Aorta (tissue), 5 donors: ENCODE measurements around the gene DNAH11. TPM values are rescaled to one million over a fixed set of nuclear protein-coding genes. Genes with fewer than 3 reads are reported as not detected.

Experiments used
- ATAC-seq: fragments of 200-7000 bp; cut with Tn5 transposase; one replicate; pipeline ENCODE4 v1.9.1; 2022; ENCODE audit warnings: moderate library complexity; ENCODE audit not compliant: low FRiP score
- DNase-seq, 2 donors: peaks; one replicate each; pipeline ENCODE4 v3.0.0-alpha.2; 2020
- H3K27ac ChIP-seq, 2 donors: one replicate each; pipeline ENCODE4 v1.5.1; 2013; ENCODE audit warnings: low read length in 2 of 2, mild to moderate bottlenecking in 2 of 2, moderate library complexity in 2 of 2, control low read depth in 1 of 2, inconsistent platforms in 1 of 2, low read depth in 1 of 2
- H3K27me3 ChIP-seq, 2 donors: one replicate each; pipeline ENCODE4 v1.6.1; 2013; ENCODE audit warnings: control low read depth in 1 of 2, low read length in 1 of 2, mild to moderate bottlenecking in 1 of 2, moderate library complexity in 1 of 2; ENCODE audit not compliant: insufficient read depth in 2 of 2, control insufficient read depth in 1 of 2
- H3K36me3 ChIP-seq, 2 donors: one replicate each; pipeline ENCODE4 v1.6.1; 2013; ENCODE audit warnings: control low read depth in 1 of 2, low read length in 1 of 2, mild to moderate bottlenecking in 1 of 2; ENCODE audit not compliant: insufficient read depth in 2 of 2, control insufficient read depth in 1 of 2
- H3K4me1 ChIP-seq, 2 donors: one replicate each; pipeline ENCODE4 v1.6.1; 2013; ENCODE audit warnings: low read length in 2 of 2, control low read depth in 1 of 2, mild to moderate bottlenecking in 1 of 2, moderate library complexity in 1 of 2; ENCODE audit not compliant: insufficient read depth in 2 of 2, control insufficient read depth in 1 of 2
- H3K4me3 ChIP-seq, 2 donors: one replicate each; pipeline ENCODE4 v1.5.1; 2013; ENCODE audit warnings: low read length in 2 of 2, control low read depth in 1 of 2, mild to moderate bottlenecking in 1 of 2
- H3K9me3 ChIP-seq: one replicate; pipeline ENCODE4 v1.6.1; 2013; ENCODE audit warnings: mild to moderate bottlenecking, low read length; ENCODE audit not compliant: control insufficient read depth
- WGBS, 2 donors: extraction: QIAGEN DNeasy Blood & Tissue Kit; methylation state at CpG; one replicate each; pipeline ENCODE4 v1.1.7; 2013; 5-methylcytosine and 5-hydroxymethylcytosine counted together
- intact Hi-C, 2 donors: fragments of 100-400 bp; cut with DNase I; formaldehyde crosslinking; loops; one replicate each; pipeline versions ENCODE4 v1.14.2 to v1.15.0; 2022
- polyA plus RNA-seq, 2 donors: library from polyadenylated mRNA; stranded (reverse); fragments of 200-250 nt; gene quantifications; one replicate each; pipeline ENCODE4 v1.2.3, GENCODE V29; 2013
- total RNA-seq, 2 donors: library from RNA; stranded (reverse); fragmentation: NEBNext Ultra II Directional; extraction: Animal tissue kit (Norgen Biotek cat#: 25700); gene quantifications; one replicate each; pipeline ENCODE4 v1.2.1, GENCODE V29; 2021
- donor health status: healthy with polysubstance abuse.
- donor health status: Bipolar disorder and iron deficiency.
- donor health status: DM: no; HTN: no; CAD: no.
- donor health status: DM: no; HTN: no; CAD: no.
- donor health status: DM: yes; HTN: yes; CAD: no.

DNAH11 gene
- total and polyA plus RNA-seq, 4 donors, result 2.5 to 3.3 (median 2.6) TPM; not detected in 1

GRCh38 chr7:21605008-21605585 lies 62.3 kb downstream of the DNAH11 start:
- 70 to 74% methylated on average over 3 of the region's 3 CpGs for WGBS, 2 donors
- DNase-seq (no peak), ATAC-seq (no peak)
- no peaks in the 10 kb centered on the region for H3K4me1 ChIP-seq
- intact Hi-C loops, result no loop called here
- H3K9me3 ChIP-seq, result no peaks in the 10 kb centered on the region
- H3K27ac ChIP-seq, result no peak overlapping the region
- H3K4me3 ChIP-seq, result no peak overlapping the region
- H3K36me3 ChIP-seq, result no peaks in the 10 kb centered on the region
- no peaks in the 10 kb centered on the region for H3K27me3 ChIP-seq

- H3K27ac ChIP-seq, result no peak overlapping the region
- no peak overlapping the region for H3K4me3 ChIP-seq
- ATAC-seq (no peak), DNase-seq (no peak)
- no peaks in the 10 kb centered on the region for H3K9me3 ChIP-seq
- H3K36me3 ChIP-seq, result no peaks in the 10 kb centered on the region
- intact Hi-C loops, result no loop called here
- WGBS, 2 donors, result 62 to 67% methylated on average over 3 of the region's 3 CpGs
- no peaks in the 10 kb centered on the region for H3K4me1 ChIP-seq
- H3K27me3 ChIP-seq, result no peaks in the 10 kb centered on the region
Measured at GRCh38 chr7:21608465-21608864, 65.6 kb downstream of the DNAH11 start.

- intact Hi-C loops, result no loop called here
- no peaks in the 10 kb centered on the region for H3K9me3 ChIP-seq
- no peaks in the 10 kb centered on the region for H3K4me1 ChIP-seq
- H3K36me3 ChIP-seq, result no peaks in the 10 kb centered on the region
- DNase-seq (no peak), ATAC-seq (no peak)
- no peak overlapping the region for H3K27ac ChIP-seq
- WGBS, 2 donors, result 85 to 89% methylated on average over 4 of the region's 4 CpGs
- H3K4me3 ChIP-seq, result no peak overlapping the region
- no peaks in the 10 kb centered on the region for H3K27me3 ChIP-seq
Measured at GRCh38 chr7:21611129-21611528, 68.3 kb downstream of the DNAH11 start.

DNA sequence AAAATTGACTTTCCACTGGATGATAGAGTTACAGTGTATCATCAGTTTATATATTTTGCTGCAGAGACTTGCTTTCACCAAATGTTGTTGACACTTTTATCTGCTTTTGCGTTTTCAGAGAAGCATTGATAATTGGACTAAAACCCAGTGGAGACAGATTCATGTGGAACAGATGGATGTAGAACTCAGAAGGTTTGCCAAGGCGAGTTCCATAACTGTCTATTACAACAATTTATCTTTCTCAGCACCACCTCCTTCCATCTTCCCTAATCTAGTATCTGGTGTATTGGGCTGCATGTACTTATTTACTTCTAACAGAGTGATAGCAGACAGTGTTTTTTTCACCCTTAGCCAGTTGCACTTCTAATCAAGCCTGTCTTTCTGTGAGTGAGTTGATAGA lies 73.3 kb downstream of the DNAH11 start:
- Histone ChIP-seq H3K9me3 (no peaks in the 10 kb centered on the region), H3K4me1 (peaks cover 0 to 2% of the 10 kb centered on the region in 2 donors), H3K27me3 (no peaks in the 10 kb centered on the region), H3K4me3 (no peak overlapping the region), H3K27ac (no peak overlapping the region), H3K36me3 (no peaks in the 10 kb centered on the region)
- 33 to 60% methylated on average over 2 of the region's 2 CpGs for WGBS, 2 donors
- intact Hi-C loops, result loop anchor here in 1 of 2 donors (5.0 kb wide), 1 partner anchor 39 kb away; no protein-coding TSS in a partner anchor
- ATAC-seq (no peak), DNase-seq (no peak)

DNA sequence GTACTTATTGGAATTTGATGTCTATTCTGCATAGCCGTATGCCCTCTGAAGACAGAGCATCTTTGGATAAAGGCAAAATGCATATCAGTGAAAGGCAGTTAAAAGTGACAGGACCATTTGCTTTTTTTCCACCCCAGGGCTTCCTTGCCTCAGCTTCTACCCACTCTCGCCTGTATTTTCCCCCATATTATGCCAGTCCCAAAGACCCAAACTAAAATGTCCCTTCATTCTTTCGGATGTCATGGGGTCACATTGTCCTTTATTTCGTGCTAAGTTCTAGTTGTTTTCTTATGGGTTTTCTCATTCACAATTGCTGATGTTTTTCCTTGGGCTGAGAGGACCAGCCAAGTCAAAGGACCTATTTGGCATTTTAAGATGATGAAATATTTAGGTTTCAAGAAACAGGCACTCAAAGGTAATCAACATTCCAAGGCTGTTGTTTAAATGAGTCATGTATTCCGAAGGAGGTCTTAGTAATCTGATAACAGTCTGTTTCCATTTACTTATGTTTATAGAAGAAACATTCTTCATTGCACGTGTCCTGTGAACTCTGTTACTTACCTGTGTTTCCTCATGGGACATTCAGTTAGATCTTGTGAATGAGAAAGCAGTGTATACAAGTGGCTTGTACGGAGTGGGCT lies 74.1 kb downstream of the DNAH11 start:
- no peaks in the 10 kb centered on the region for H3K9me3 ChIP-seq
- intact Hi-C loops, result loop anchor here in 1 of 2 donors (5.0 kb wide), 1 partner anchor 40 kb away; no protein-coding TSS in a partner anchor
- peak; percentile 29 for ATAC-seq
- DNase-seq, result no peak
- H3K4me3 ChIP-seq, result no peak overlapping the region
- no peaks in the 10 kb centered on the region for H3K36me3 ChIP-seq
- no peak overlapping the region for H3K27ac ChIP-seq
- WGBS, 2 donors, result 32 to 35% methylated on average over 7 of the region's 7 CpGs
- no peaks in the 10 kb centered on the region for H3K27me3 ChIP-seq
- H3K4me1 ChIP-seq, result peaks cover 0 to 2% of the 10 kb centered on the region in 2 donors

DNA sequence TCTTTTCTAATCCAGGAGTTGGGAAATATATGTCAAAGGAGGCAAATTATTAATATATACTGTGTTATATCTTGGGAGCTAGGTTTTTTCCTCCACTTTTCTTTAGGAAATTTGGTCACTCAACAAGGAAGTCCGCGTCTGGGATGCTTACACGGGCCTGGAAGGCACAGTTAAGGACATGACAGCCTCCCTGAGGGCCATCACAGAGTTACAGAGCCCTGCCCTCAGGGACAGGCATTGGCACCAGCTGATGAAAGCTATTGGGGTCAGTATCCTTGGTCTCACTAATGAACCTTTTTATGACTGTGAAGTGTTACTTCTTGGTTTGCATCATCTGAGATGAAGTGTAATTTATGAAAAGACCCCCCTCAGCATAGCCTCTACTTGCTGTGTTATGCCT lies 74.7 kb downstream of the DNAH11 start:
- Histone ChIP-seq H3K27ac (peak overlapping the region in 1 of 2 donors; percentile 56), H3K9me3 (no peaks in the 10 kb centered on the region), H3K27me3 (no peaks in the 10 kb centered on the region), H3K4me1 (peaks cover 0 to 2% of the 10 kb centered on the region in 2 donors), H3K4me3 (no peak overlapping the region), H3K36me3 (no peaks in the 10 kb centered on the region)
- intact Hi-C loops, result loop anchor here in 1 of 2 donors (5.0 kb wide), 1 partner anchor 40 kb away; no protein-coding TSS in a partner anchor
- 43 to 45% methylated on average over 3 of the region's 3 CpGs for WGBS, 2 donors
- DNase-seq (no peak), ATAC-seq (no peak)

GRCh38 chr7:21617916-21618390 lies 75.1 kb downstream of the DNAH11 start:
- intact Hi-C loops, result loop anchor here in 1 of 2 donors (5.0 kb wide), 1 partner anchor 41 kb away; no protein-coding TSS in a partner anchor
- Histone ChIP-seq H3K4me1 (peaks cover 0 to 2% of the 10 kb centered on the region in 2 donors), H3K4me3 (no peak overlapping the region), H3K9me3 (no peaks in the 10 kb centered on the region), H3K36me3 (no peaks in the 10 kb centered on the region), H3K27ac (peak overlapping the region in 1 of 2 donors; percentile 56), H3K27me3 (no peaks in the 10 kb centered on the region)
- DNase-seq, result peak; percentile 72 to 77
- WGBS, 2 donors, result 49 to 56% methylated on average over 6 of the region's 6 CpGs
- ATAC-seq, result peak; percentile 91

DNA sequence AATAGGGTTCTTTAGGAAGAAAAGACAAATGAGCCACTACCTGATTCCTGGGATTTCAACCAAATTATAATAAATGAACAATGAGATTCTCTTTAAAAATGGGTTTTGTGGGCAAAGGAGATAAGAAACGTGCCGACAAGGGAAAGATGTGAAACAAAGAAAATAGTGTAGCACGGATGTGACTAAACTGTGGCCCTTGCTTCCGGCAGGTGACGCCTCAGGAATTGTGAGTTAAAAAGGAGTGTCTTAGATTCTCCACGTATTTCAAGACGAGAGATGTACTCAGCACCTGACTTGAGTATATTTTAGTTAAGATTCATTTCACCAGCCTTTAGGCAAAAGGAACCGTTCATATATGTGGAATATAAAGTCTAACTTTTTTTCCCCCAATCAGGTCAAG lies 75.9 kb downstream of the DNAH11 start:
- 80 to 84% methylated on average over 8 of the region's 8 CpGs for WGBS, 2 donors

DNA sequence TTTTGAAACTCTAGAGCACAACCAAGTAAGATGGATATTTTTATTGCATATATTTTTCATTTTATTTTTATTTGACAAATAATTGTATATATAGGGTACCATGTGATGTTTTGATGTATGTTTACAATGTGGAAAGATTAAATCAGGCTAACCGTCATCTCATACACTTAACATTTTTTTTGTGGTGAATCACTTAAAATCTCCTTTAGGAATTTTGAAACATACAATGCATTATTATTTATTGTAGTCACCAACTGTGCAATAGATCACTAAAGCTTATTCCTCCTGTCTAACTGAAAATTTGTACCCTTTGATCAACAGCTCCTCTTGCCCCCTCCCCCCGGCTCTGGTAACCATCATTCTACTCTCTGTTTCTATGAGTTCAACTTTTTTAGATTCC lies 77.2 kb downstream of the DNAH11 start:
- H3K4me1 ChIP-seq, result peaks cover 0 to 2% of the 10 kb centered on the region in 2 donors
- WGBS, 2 donors, result 88 to 89% methylated on average over 2 of the region's 2 CpGs
- intact Hi-C loops, result no loop called here
- DNase-seq, result no peak
- no peaks in the 10 kb centered on the region for H3K9me3 ChIP-seq
- no peak overlapping the region for H3K4me3 ChIP-seq
- no peak for ATAC-seq
- no peaks in the 10 kb centered on the region for H3K36me3 ChIP-seq
- H3K27ac ChIP-seq, result no peak overlapping the region
- H3K27me3 ChIP-seq, result no peaks in the 10 kb centered on the region

More for the DNA sequence above, 75.9 kb downstream of the DNAH11 start:
- Histone ChIP-seq H3K27me3 (no peaks in the 10 kb centered on the region), H3K4me1 (peaks cover 0 to 2% of the 10 kb centered on the region in 2 donors), H3K4me3 (no peak overlapping the region), H3K36me3 (no peaks in the 10 kb centered on the region), H3K9me3 (no peaks in the 10 kb centered on the region), H3K27ac (no peak overlapping the region)
- intact Hi-C loops, result loop anchor here in 1 of 2 donors (5.0 kb wide), 1 partner anchor 41 kb away; no protein-coding TSS in a partner anchor
- no peak for DNase-seq
- ATAC-seq, result no peak
